ENCODE measurements around the gene NTN5. TPM values are rescaled to one million over a fixed set of nuclear protein-coding genes. Genes with fewer than 3 reads are reported as not detected.

The NTN5 gene
- total and polyA plus RNA-seq, 2 experiments from 2014 or later = 0.33 TPM; not detected in 1

GRCh38 chr19:48648134-48648533, 24.7 kb downstream of the NTN5 start:
- DNase-seq (ENCODE audit: low spot score) = no peak
- H3K27me3 ChIP-seq = no peaks in the 10 kb centered on the region
- 60% methylated on average over 2 of the region's 2 CpGs for WGBS (ENCODE audit: low lambda C conversion rate, missing lambda C conversion rate)
- no peaks in the 10 kb centered on the region for H3K9me2 ChIP-seq (replicated peaks; ENCODE audit: insufficient read depth)
- H3K9me3 ChIP-seq (ENCODE audit: low read depth) = no peaks in the 10 kb centered on the region
- peaks cover 11% of the 10 kb centered on the region for H3K4me1 ChIP-seq (ENCODE audit: insufficient read depth)
- H3K79me2 ChIP-seq = no peaks in the 10 kb centered on the region
- no peak overlapping the region for H3K4me3 ChIP-seq
- no peaks in the 10 kb centered on the region for H3K36me3 ChIP-seq (replicated peaks; ENCODE audit: insufficient read depth, low read depth)
- H2AFZ ChIP-seq = no peak overlapping the region
- no peak overlapping the region for H3K27ac ChIP-seq
- no peak overlapping the region for H3K4me2 ChIP-seq
- TF ChIP-seq EZH2 (IDR thresholded peaks at IDR 0.05; ENCODE audit: borderline replicate concordance) (no peak), EZH2phosphoT487 (IDR thresholded peaks at IDR 0.05; ENCODE audit: low read depth, severe bottlenecking, unreplicated experiment) (no peak)
- TF ChIP-seq, protein P1, sequence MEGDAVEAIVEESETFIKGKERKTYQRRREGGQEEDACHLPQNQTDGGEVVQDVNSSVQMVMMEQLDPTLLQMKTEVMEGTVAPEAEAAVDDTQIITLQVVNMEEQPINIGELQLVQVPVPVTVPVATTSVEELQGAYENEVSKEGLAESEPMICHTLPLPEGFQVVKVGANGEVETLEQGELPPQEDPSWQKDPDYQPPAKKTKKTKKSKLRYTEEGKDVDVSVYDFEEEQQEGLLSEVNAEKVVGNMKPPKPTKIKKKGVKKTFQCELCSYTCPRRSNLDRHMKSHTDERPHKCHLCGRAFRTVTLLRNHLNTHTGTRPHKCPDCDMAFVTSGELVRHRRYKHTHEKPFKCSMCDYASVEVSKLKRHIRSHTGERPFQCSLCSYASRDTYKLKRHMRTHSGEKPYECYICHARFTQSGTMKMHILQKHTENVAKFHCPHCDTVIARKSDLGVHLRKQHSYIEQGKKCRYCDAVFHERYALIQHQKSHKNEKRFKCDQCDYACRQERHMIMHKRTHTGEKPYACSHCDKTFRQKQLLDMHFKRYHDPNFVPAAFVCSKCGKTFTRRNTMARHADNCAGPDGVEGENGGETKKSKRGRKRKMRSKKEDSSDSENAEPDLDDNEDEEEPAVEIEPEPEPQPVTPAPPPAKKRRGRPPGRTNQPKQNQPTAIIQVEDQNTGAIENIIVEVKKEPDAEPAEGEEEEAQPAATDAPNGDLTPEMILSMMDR (IDR thresholded peaks at IDR 0.05; ENCODE audit: poor library complexity) = no peak
- no peaks in the 10 kb centered on the region for H4K20me1 ChIP-seq (ENCODE audit: insufficient read depth, poor library complexity, severe bottlenecking)

DNA sequence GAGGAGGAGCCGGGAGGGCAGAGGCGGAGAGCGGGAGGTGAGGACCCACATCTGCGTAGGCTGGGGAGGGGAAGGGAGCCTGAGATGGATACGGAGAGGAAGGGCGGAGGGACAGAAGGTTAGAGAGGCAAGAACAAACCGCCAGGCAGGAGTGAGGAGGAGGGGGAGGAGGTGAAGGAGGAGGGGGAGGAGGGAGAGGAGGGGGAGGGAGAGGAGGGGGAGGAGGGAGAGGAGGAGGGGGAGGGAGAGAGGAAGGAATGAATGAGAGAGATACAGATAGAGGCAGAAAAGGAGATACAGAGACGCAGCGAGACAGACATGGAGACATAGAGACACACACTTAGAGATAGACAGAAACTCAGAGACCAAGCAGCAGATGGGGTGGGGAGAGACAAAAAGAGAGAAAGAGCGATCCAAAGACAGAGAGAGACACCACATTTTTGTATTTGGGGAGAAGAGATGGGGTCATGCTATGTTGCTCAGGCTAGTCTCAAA, 26.0 kb downstream of the NTN5 start:
- Histone ChIP-seq H3K9me2 (replicated peaks; ENCODE audit: insufficient read depth) (no peaks in the 10 kb centered on the region), H3K4me1 (ENCODE audit: insufficient read depth) (peaks cover 11% of the 10 kb centered on the region), H3K4me3 (no peak overlapping the region), H3K27me3 (no peaks in the 10 kb centered on the region), H3K36me3 (replicated peaks; ENCODE audit: insufficient read depth, low read depth) (no peaks in the 10 kb centered on the region), H2AFZ (peak overlapping the region; percentile 97), H3K79me2 (no peaks in the 10 kb centered on the region), H3K27ac (no peak overlapping the region), H3K4me2 (peak overlapping the region; percentile 99), H4K20me1 (ENCODE audit: insufficient read depth, poor library complexity, severe bottlenecking) (no peaks in the 10 kb centered on the region), H3K9me3 (ENCODE audit: low read depth) (no peaks in the 10 kb centered on the region)
- 48% methylated on average over 3 of the region's 10 CpGs for WGBS (ENCODE audit: low lambda C conversion rate, missing lambda C conversion rate)
- DNase-seq (ENCODE audit: low spot score) = no peak
- TF ChIP-seq, protein P1 (IDR thresholded peaks at IDR 0.05; ENCODE audit: poor library complexity) = no peak
- TF ChIP-seq EZH2phosphoT487 (IDR thresholded peaks at IDR 0.05; ENCODE audit: low read depth, severe bottlenecking, unreplicated experiment) (no peak), EZH2 (IDR thresholded peaks at IDR 0.05; ENCODE audit: borderline replicate concordance) (no peak)

GRCh38 chr19:48646001-48646721, 26.7 kb downstream of the NTN5 start, which contains the start of gene CA11:
CA11 (minus strand) TSS chr19:48646187; CDS start chr19:48645632, 555 bp downstream.
- peak within 1 kb of the TSS; percentile 97 for H2AFZ ChIP-seq
- no peaks in the 10 kb centered on the region for H3K36me3 ChIP-seq (replicated peaks; ENCODE audit: insufficient read depth, low read depth)

More at GRCh38 chr19:48646001-48646721, 26.7 kb downstream of the NTN5 start, which contains the start of gene CA11:
- no peaks in the 10 kb centered on the region for H3K27me3 ChIP-seq
- H3K4me3 ChIP-seq = peak within 1 kb of the TSS; percentile 57
- no peaks in the 10 kb centered on the region for H3K79me2 ChIP-seq
- TF ChIP-seq, protein P1 (IDR thresholded peaks at IDR 0.05; ENCODE audit: poor library complexity) = peak; percentile 93
- TF ChIP-seq EZH2 (IDR thresholded peaks at IDR 0.05; ENCODE audit: borderline replicate concordance) = no peak
- no peak for TF ChIP-seq EZH2phosphoT487 (IDR thresholded peaks at IDR 0.05; ENCODE audit: low read depth, severe bottlenecking, unreplicated experiment)
- H3K9me2 ChIP-seq (replicated peaks; ENCODE audit: insufficient read depth) = no peaks in the 10 kb centered on the region
- peak within 1 kb of the TSS; percentile 91 for H3K27ac ChIP-seq
- H3K4me2 ChIP-seq = peak within 1 kb of the TSS; percentile 99
- no peaks in the 10 kb centered on the region for H4K20me1 ChIP-seq (ENCODE audit: insufficient read depth, poor library complexity, severe bottlenecking)
- H3K9me3 ChIP-seq (ENCODE audit: low read depth) = no peaks in the 10 kb centered on the region
- peaks cover 11% of the 10 kb centered on the region for H3K4me1 ChIP-seq (ENCODE audit: insufficient read depth)
- WGBS (ENCODE audit: low lambda C conversion rate, missing lambda C conversion rate) = 0% methylated on average over 7 of the region's 33 CpGs
- peak; percentile 94 for DNase-seq (ENCODE audit: low spot score)
